NOMO-1 treated with DMSO at 0.1 percent for 48 hours (cell line): ENCODE data around the gene DHODH.
A peak's percentile ranks its signal among the peaks of the same experiment; 100 is the strongest.
"Not testable (repeated sequence)": the region's sequence is repeated elsewhere in the genome, so short reads cannot be mapped to it uniquely, and the experiment has no call there.

Source experiments
- DNase-seq: peaks from one replicate; lab custom pipeline; 2025; ENCODE audit not compliant: unreplicated experiment; lab: John Stamatoyannopoulos, UW

DHODH gene

DNA sequence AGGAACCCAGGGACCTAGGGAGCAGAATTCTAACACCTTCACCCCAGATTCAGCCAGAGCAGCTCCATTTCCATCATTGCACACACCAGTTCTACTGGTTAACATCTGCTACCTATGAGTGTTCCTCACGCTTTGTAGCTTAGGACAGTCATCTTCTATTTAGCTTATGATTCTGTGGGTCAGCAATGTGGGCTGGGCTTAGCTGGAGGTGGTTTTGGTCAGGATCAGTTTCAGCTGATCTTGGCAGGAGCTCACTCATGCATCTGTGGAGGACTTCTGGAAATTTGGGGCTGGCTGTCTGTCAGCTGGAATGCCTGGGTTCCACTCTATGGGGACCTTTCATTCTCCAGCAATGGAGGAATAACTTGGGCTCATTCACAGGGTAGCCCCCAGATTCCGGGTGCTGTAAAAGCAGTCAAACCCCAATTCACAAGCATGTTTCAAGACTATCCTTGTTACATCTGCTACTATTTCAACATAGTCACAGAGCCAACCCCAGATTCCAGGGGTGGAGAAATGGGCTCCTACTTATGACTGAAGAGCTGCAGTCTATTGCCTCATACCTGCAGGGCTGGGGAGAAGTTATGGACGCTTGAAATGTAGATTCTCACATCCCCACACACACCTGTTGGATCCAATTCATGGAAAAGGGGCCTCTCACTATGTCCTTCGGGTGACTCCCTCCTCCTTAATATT, 42.4 kb downstream of the DHODH start:
- DNase-seq: no peak

DNA sequence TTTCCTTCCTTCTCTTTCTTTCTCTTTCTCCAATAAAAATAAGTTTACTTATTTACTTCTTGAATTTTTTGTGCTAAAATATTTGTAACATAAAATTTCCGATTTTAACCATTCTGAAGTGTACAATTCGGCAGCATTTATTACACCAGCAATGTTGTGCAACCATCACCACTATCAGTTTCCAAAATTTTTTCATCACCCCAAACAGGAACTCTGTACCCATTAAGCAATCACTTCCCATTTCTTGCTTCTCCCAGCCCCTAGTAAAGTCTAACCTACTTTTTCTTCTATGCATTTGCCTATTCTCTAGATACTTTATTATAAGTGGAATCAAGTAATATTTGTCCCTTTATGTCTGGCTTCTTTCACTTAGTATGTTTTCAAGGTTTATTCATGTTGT, 43.3 kb downstream of the DHODH start:
- DNase-seq: peak; percentile 64

DNA sequence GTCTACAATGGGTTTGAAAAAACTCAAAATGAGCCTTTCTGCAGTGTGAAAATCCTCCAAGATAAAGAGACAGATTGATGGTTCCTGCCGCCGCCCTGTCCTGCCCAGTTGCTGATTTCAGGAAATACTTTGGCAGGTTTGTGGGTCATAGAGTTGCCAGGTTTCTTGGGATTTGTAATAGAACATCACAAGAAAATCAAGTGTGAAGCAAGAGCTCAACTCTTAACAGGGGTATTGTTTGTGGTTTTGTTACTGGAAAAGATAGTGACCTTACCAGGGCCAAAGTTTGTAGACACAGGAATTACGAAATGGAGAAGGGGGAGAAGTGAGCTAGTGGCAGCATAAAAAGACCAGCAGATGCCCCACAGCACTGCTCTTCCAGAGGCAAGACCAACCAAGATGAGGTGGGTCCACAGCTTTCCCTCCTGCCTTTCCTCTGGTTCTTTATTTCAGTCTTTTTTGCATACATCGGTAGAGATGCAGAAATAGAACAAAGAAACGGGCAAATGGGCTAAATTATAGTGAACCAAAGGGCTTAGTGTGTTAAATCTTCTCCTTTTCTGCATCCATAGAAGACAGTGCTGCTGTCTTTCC, 45.8 kb downstream of the DHODH start, which contains the start of gene HP:
TSS of gene HP (plus strand) at position 252 of the 594 bp plus-strand sequence. CDS start at position 400, 148 bp downstream.
- peak; percentile 79 for DNase-seq

DNA sequence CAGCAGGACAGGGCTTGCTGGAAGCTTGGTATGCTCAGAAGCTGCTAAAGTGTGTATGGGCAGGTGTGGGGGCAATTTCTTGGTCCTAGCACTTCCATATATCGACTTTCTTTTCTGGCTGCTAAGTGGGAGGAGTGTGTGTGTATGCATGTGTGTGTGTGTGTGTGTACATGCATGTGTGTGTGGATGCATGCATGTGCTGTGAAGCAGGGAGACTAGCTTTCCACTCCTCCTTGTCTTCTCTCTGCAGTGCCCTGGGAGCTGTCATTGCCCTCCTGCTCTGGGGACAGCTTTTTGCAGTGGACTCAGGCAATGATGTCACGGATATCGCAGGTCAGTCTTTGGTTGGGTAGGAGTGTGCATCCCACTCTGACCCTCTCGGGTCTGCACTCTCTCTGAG, 47.4 kb downstream of the DHODH start:
- DNase-seq: no peak

DNA sequence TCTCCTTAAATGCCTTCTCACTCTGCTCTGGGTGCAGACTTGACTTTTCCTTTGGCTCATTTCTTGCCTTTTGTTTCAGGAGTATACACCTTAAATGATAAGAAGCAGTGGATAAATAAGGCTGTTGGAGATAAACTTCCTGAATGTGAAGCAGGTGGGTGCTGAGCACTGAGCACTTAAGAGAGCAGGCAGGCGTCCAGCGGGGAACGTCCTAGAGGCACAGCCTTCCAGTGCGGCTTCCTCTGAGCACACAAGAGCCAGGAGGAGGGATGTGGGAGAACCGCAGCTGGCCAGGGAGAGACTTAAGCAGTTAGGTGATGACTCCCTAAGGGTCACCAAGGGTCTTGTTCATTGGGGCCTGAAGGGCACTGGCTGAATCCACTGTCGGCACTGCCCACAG, 48.8 kb downstream of the DHODH start:
- not testable (repeated sequence) for DNase-seq

DNA sequence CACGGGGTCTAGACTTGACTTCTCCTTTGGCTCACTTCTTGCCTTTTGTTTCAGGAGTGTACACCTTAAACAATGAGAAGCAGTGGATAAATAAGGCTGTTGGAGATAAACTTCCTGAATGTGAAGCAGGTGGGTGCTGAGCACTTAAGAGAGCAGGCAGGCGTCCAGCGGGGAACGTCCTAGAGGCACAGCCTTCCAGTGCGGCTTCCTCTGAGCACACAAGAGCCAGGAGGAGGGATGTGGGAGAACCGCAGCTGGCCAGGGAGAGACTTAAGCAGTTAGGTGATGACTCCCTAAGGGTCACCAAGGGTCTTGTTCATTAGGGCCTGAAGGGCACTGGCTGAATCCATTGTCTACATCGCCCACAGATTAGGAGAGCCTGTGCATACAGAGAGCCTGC, 50.5 kb downstream of the DHODH start:
- not testable (repeated sequence) for DNase-seq

DNA sequence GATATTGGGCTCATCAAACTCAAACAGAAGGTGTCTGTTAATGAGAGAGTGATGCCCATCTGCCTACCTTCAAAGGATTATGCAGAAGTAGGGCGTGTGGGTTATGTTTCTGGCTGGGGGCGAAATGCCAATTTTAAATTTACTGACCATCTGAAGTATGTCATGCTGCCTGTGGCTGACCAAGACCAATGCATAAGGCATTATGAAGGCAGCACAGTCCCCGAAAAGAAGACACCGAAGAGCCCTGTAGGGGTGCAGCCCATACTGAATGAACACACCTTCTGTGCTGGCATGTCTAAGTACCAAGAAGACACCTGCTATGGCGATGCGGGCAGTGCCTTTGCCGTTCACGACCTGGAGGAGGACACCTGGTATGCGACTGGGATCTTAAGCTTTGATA, 51.9 kb downstream of the DHODH start:
- no peak for DNase-seq

DNA sequence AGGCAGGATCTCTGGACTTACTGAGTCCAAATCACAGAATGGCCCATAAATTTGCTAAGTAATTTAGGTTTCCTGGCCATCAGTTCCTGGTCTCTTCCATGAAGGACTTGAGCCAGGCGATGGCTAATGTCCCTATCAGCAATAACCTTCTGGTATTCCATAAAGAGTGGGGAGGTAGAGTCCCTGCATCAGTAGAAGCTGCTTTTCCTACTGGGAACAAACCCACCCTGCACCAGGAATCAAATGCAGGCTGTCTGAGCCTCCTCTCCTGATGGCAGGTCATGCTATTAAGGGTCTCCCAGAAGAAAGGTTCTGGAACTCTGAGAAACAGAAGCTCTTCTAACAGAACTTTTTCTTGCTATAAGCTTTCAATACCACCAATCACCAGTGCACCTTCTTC, 53.0 kb downstream of the DHODH start:
- no peak for DNase-seq

DNA sequence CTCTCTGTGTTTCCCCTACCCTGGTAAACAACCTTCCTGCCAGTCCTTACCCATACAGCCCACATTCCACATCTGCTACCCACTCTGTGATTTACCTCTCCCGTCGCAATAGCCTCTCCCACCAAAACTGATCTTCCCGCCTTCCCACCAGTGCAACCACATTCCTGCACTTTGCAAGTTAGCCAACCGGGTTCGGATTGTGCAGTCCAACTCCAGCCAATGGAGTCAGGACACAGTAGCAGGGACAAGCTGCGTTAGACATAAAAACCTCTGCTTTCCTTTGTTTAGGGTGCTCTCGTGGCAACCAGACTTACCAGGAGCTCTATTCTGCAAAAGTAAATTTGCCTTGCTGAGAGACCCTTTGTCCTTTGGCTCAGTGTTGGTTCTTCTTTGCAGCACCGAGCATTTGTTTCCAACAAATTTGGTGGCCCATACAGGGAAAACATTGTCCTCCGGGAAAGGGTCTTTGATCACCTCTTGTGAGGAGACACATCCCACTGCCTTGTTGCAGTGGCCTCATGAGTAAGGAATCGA, 55.9 kb downstream of the DHODH start:
- no peak for DNase-seq

DNA sequence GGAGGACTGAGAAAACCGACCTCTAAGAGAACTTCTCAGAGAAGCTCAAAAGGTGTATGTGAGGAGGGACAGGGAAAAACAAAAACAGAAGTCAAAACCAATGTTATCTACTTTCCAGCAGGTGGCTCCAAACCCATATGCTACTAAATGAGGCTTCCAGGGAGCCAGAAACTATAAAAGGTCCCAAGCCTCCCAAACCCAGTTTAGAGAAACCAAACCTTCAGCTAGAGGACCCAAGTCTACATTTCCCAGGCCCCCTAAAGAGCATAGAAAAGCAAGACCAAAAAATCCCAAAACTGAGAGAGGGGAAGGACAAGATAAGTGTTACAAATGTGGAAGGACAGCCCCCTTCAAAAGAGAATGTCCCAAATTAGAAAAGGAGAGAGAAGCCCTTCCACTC, 58.2 kb downstream of the DHODH start:
- peak; percentile 46 for DNase-seq

DNA sequence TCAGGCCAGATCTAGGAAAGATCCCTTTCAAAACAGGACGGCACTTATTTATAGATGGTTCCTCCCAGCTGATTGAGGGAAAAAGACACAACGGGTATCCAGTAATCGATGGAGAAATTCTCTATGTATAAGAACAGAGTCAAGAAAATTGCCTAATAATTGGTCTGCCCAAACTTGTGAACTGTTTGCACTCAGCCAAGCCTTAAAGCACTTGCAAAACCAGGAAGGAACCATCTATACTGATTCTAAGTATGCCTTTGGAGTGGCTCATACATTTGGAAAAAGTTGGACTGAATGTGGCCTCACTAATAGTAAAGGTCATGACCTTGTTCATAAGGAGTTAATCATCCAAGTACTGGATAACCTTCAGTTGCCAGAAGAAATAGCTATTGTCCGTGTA, 60.4 kb downstream of the DHODH start:
- peak; percentile 1 for DNase-seq

DNA sequence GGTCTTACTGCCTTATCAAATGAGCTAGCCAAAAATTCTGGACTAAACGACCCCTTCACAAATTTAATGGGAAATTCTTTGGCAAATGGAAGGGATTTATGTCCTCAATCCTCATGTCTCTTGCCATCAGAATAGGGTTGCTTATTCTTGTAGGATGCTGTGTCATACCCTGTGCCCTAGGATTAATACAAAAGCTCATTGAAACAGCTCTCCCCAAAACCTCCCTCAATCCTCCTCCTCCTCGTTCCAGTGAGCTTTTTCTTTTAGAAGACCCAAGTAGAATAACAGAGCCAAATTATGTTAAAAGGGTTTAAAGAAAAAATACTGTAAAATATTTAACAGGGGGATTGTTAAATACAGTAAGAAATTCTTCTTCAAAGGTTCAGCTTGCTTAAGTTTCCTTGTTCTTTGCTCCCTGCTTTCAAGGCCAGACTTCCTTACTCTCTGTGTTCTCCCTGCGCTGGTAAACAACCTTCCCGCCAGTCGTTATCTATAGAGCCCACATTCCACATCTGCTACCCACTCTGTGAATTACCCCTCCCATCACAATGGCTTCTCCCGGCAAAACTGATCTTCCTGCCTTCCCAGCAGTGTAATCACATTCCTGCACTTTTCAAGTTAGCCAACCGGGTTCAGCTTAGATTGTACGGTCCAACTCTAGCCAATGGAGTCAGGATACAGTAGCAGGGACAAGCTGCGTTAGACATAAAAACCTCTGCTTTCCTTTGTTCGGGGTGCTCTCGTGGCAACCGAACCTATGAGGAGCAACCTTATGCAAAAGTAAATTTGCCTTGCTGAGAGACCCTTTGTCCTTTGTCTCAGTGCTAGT, 64.2 kb downstream of the DHODH start:
- no peak for DNase-seq

DNA sequence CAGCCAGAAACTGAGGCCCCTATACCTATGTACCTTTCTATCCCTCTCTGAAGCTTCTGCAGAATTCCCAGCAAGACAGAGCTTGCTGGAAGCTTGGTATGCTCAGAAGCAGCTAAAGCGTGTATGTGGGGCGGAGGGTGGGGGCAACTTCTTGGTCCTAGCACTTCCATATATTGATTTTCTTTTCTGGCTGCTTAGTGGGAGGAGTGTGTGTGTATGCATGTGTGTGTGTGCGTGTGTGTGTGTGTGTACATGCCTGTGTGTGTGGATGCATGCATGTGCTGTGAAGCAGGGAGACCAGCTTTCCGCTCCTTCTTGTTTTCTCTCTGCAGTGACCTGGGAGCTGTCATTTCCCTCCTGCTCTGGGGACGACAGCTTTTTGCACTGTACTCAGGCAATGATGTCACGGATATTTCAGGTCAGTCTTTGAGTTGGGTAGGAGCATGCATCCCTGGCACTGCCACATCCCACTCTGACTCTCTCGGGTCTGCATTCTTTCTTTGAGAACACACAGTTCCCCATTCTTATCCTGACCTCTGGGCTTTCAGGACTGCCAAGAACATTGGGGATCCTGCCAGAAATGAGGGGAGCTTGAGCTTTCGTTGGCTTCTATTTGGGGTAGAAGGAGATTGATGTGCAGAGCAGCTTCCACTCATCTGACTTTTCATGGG, 65.2 kb downstream of the DHODH start:
- no peak for DNase-seq

DNA sequence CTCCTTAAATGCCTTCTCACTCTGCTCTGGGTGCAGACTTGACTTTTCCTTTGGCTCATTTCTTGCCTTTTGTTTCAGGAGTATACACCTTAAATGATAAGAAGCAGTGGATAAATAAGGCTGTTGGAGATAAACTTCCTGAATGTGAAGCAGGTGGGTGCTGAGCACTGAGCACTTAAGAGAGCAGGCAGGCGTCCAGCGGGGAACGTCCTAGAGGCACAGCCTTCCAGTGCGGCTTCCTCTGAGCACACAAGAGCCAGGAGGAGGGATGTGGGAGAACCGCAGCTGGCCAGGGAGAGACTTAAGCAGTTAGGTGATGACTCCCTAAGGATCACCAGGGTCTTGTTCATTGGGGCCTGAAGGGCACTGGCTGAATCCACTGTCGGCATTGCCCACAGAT, 66.5 kb downstream of the DHODH start:
- DNase-seq: not testable (repeated sequence)
